Right lobe of liver (tissue), 6 donors: ENCODE results near the gene CDH18. TPM values are rescaled to one million over a fixed set of nuclear protein-coding genes. Genes with fewer than 3 reads are reported as not detected.

Source experiments
- ATAC-seq, 4 donors: fragments of 200-7000 bp; cut with Tn5 transposase; one replicate each; pipeline ENCODE4 v1.9.1; 2020; ENCODE audit warnings: mild to moderate bottlenecking in 4 of 4, moderate library complexity in 4 of 4
- DNase-seq, 3 donors: peaks; one replicate each; pipeline ENCODE4 v3.0.0-alpha.2; 2020
- H3K27ac ChIP-seq, 3 donors: fragments of 200-600 bp; one replicate each; pipeline ENCODE4 v1.8.0; 2022
- H3K27me3 ChIP-seq, 2 donors: fragments of 200-600 bp; one replicate each; pipeline ENCODE4 v1.8.0; 2022
- H3K36me3 ChIP-seq, 4 donors: fragments of 200-600 bp; sonication (generic) in 1 of 4; one replicate each; pipeline versions ENCODE4 v1.5.1 to v1.8.0; 2017 to 2022; ENCODE audit warnings: control low read depth in 1 of 4
- H3K4me1 ChIP-seq, 4 donors: fragments of 200-600 bp; sonication (generic) in 1 of 4; one replicate each; pipeline versions ENCODE4 v1.5.1 to v1.8.0; 2017 to 2022; ENCODE audit warnings: control low read depth in 1 of 4
- H3K4me3 ChIP-seq, 3 donors: fragments of 200-600 bp; one replicate each; pipeline ENCODE4 v1.8.0; 2022
- H3K9me3 ChIP-seq, 4 donors: fragments of 200-600 bp; sonication (generic) in 1 of 4; one replicate each; pipeline versions ENCODE4 v1.5.1 to v1.8.0; 2017 to 2022; ENCODE audit warnings: control low read depth in 1 of 4
- POLR2A ChIP-seq: fragments of 450-650 bp; IDR thresholded peaks from one replicate; pipeline ENCODE4 v1.6.1; 2017; ENCODE audit warnings: antibody characterized with exemption, mild to moderate bottlenecking
- WGBS: methylation state at CpG from one replicate; pipeline ENCODE4 v1.1.6; 2018; ENCODE audit warnings: low coverage, low lambda C conversion rate; ENCODE audit not compliant: insufficient coverage; ENCODE audit errors: missing lambda C conversion rate; 5-methylcytosine and 5-hydroxymethylcytosine counted together
- intact Hi-C, 2 donors: fragments of 100-400 bp; cut with DNase I; formaldehyde crosslinking; loops; one replicate each; pipeline versions ENCODE4 v1.11.2 to v1.14.1; 2022
- total RNA-seq, 6 experiments: library from RNA; depleted of rRNA in 2 of 6; stranded (reverse); fragments of >200 nt in 2 of 6; fragmentation: NEBNext Ultra II Directional in 3 of 6; extraction: Animal tissue kit (Norgen Biotek cat#: 25700) in 3 of 6; gene quantifications; one replicate each; pipeline versions ENCODE4 v1.1.0 to v1.2.4, GENCODE V29; 2016 to 2023
- TF ChIP-seq, protein P1 (sequence below), 4 donors: fragments of 200-600 bp in 3 of 4; fragments of 450-650 bp in 1 of 4; IDR thresholded peaks; one replicate each; pipeline versions ENCODE4 v1.5.1 to v1.8.0; 2016 to 2022; ENCODE audit warnings: antibody characterized with exemption in 4 of 4, mild to moderate bottlenecking in 2 of 4
- donor health status: DM: no; HTN: yes; CAD: no.
- donor health status: DM: no; HTN: no; CAD: no.
- donor health status: DM: no; HTN: no; CAD: no.
- donor health status: DM: no; HTN: yes; CAD: no.
- donor health status: DM: no; HTN: yes; CAD: no.

Gene CDH18
- total RNA-seq, 6 experiments from 2014 or later, result not detected

GRCh38 chr5:19866090-19866450 is 121.9 kb downstream of the CDH18 start:
- no peak for DNase-seq
- Histone ChIP-seq H3K36me3 (no peaks in the 10 kb centered on the region), H3K27ac (no peak overlapping the region), H3K9me3 (no peaks in the 10 kb centered on the region), H3K27me3 (no peaks in the 10 kb centered on the region), H3K4me1 (no peaks in the 10 kb centered on the region), H3K4me3 (no peak overlapping the region)
- 67% methylated on average over 2 of the region's 2 CpGs for WGBS
- intact Hi-C loops, result no loop called here
- TF ChIP-seq, protein P1, sequence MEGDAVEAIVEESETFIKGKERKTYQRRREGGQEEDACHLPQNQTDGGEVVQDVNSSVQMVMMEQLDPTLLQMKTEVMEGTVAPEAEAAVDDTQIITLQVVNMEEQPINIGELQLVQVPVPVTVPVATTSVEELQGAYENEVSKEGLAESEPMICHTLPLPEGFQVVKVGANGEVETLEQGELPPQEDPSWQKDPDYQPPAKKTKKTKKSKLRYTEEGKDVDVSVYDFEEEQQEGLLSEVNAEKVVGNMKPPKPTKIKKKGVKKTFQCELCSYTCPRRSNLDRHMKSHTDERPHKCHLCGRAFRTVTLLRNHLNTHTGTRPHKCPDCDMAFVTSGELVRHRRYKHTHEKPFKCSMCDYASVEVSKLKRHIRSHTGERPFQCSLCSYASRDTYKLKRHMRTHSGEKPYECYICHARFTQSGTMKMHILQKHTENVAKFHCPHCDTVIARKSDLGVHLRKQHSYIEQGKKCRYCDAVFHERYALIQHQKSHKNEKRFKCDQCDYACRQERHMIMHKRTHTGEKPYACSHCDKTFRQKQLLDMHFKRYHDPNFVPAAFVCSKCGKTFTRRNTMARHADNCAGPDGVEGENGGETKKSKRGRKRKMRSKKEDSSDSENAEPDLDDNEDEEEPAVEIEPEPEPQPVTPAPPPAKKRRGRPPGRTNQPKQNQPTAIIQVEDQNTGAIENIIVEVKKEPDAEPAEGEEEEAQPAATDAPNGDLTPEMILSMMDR (IDR thresholded peaks at IDR 0.05), result no peak
- TF ChIP-seq POLR2A, result no peak
- ATAC-seq, result no peak

- ATAC-seq (no peak), DNase-seq (no peak)
- TF ChIP-seq, protein P1 (IDR thresholded peaks at IDR 0.05), result no peak
- TF ChIP-seq POLR2A, result no peak
- Histone ChIP-seq H3K36me3 (no peaks in the 10 kb centered on the region), H3K27me3 (no peaks in the 10 kb centered on the region), H3K4me1 (no peaks in the 10 kb centered on the region), H3K27ac (no peak overlapping the region), H3K4me3 (no peak overlapping the region), H3K9me3 (no peaks in the 10 kb centered on the region)
- intact Hi-C loops, result no loop called here
- WGBS, result 38% methylated on average over 6 of the region's 6 CpGs
Measured at GRCh38 chr5:19865336-19866089, 122.5 kb downstream of the CDH18 start.

- H3K36me3 ChIP-seq, result no peaks in the 10 kb centered on the region
- H3K4me3 ChIP-seq, result no peak overlapping the region
- H3K9me3 ChIP-seq, result no peaks in the 10 kb centered on the region
- no peaks in the 10 kb centered on the region for H3K4me1 ChIP-seq
- TF ChIP-seq POLR2A, result no peak
- TF ChIP-seq, protein P1 (IDR thresholded peaks at IDR 0.05), result no peak
- ATAC-seq (no peak), DNase-seq (no peak)
- intact Hi-C loops, result no loop called here
- H3K27ac ChIP-seq, result no peak overlapping the region
- H3K27me3 ChIP-seq, result no peaks in the 10 kb centered on the region
- WGBS, result 31% methylated on average over 3 of the region's 3 CpGs
Measured at GRCh38 chr5:19862711-19863110, 125.3 kb downstream of the CDH18 start.

- H3K9me3 ChIP-seq, result no peaks in the 10 kb centered on the region
- 43% methylated on average over 3 of the region's 3 CpGs for WGBS
- H3K27me3 ChIP-seq, result no peaks in the 10 kb centered on the region
- no peaks in the 10 kb centered on the region for H3K4me1 ChIP-seq
- DNase-seq (no peak), ATAC-seq (no peak)
- no peaks in the 10 kb centered on the region for H3K36me3 ChIP-seq
- no peak overlapping the region for H3K4me3 ChIP-seq
- TF ChIP-seq, protein P1 (IDR thresholded peaks at IDR 0.05), result no peak
- TF ChIP-seq POLR2A, result no peak
- H3K27ac ChIP-seq, result no peak overlapping the region
- intact Hi-C loops, result no loop called here
Measured at GRCh38 chr5:19859020-19859419, 129.0 kb downstream of the CDH18 start.
